Ascending aorta (tissue), 2 donors: ENCODE data around the gene PCYT1A. TPM values are rescaled to one million over a fixed set of nuclear protein-coding genes. Genes with fewer than 3 reads are reported as not detected.
A peak's percentile ranks its signal among the peaks of the same experiment; 100 is the strongest.

Experiments used
- DNase-seq, 2 donors: peaks; one replicate each; pipeline ENCODE4 v3.0.0-alpha.2; 2019; ENCODE audit warnings: low spot score in 2 of 2
- H3K27ac ChIP-seq, 2 donors: fragments of 200-600 bp; sonication (generic); one replicate each; pipeline ENCODE4 v1.5.1; 2016 to 2017; ENCODE audit warnings: mild to moderate bottlenecking in 1 of 2
- H3K27me3 ChIP-seq: fragments of 200-600 bp; sonication (generic); one replicate; pipeline ENCODE4 v1.5.1; 2017
- H3K36me3 ChIP-seq, 2 donors: fragments of 200-600 bp; sonication (generic); one replicate each; pipeline ENCODE4 v1.5.1; 2016
- H3K4me1 ChIP-seq, 2 donors: fragments of 200-600 bp; sonication (generic); one replicate each; pipeline ENCODE4 v1.5.1; 2016 to 2017; ENCODE audit warnings: mild to moderate bottlenecking in 1 of 2
- H3K4me3 ChIP-seq, 2 donors: fragments of 200-600 bp; sonication (generic); one replicate each; pipeline ENCODE4 v1.5.1; 2016 to 2017; ENCODE audit warnings: mild to moderate bottlenecking in 1 of 2
- H3K9me3 ChIP-seq, 2 donors: fragments of 200-600 bp; sonication (generic); one replicate each; pipeline ENCODE4 v1.5.1; 2016
- intact Hi-C: fragments of 100-400 bp; cut with DNase I; formaldehyde crosslinking; loops from one replicate; pipeline ENCODE4 v1.15.1; 2023
- total RNA-seq: library from RNA; depleted of rRNA; stranded (reverse); fragments of >200 nt; gene quantifications from one replicate; pipeline ENCODE4 v1.1.0, GENCODE V29; 2016
- TF ChIP-seq, protein P1 (sequence below), 3 experiments: fragments of 200-600 bp in 2 of 3; fragments of 450-650 bp in 1 of 3; sonication (generic) in 2 of 3; IDR thresholded peaks; one replicate each; pipeline ENCODE4 v1.5.1; 2016 to 2019; ENCODE audit warnings: antibody characterized with exemption in 3 of 3, mild to moderate bottlenecking in 1 of 3, moderate library complexity in 1 of 3

The PCYT1A gene
- total RNA-seq, 1 donor from 2014 or later, result 30.7 TPM

DNA sequence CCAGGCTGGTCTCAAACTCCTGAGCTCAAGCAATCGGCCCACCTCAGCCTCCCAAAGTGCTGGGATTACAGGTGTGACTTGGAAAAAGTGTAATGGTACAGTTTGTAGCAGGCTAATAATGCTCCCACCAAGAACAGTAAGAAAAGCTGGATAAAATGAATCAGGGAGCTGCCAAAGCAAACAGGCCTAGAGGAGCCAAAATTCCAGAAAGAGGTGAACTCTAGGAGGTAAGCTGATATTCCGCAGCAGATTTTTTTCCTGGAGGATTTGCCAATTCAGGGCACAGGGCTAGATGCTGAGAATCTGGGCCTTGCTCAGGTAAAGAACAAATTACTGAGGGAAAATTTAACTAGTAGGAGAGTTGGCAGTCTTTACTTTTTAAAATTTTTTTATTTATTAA lies 11.0 kb upstream of the PCYT1A start:
- intact Hi-C loops, result no loop called here
- Histone ChIP-seq H3K27me3 (no peaks in the 10 kb centered on the region), H3K27ac (no peak overlapping the region), H3K9me3 (no peaks in the 10 kb centered on the region), H3K36me3 (no peaks in the 10 kb centered on the region), H3K4me3 (no peak overlapping the region), H3K4me1 (no peaks in the 10 kb centered on the region)
- DNase-seq, result no peak
- TF ChIP-seq, protein P1, sequence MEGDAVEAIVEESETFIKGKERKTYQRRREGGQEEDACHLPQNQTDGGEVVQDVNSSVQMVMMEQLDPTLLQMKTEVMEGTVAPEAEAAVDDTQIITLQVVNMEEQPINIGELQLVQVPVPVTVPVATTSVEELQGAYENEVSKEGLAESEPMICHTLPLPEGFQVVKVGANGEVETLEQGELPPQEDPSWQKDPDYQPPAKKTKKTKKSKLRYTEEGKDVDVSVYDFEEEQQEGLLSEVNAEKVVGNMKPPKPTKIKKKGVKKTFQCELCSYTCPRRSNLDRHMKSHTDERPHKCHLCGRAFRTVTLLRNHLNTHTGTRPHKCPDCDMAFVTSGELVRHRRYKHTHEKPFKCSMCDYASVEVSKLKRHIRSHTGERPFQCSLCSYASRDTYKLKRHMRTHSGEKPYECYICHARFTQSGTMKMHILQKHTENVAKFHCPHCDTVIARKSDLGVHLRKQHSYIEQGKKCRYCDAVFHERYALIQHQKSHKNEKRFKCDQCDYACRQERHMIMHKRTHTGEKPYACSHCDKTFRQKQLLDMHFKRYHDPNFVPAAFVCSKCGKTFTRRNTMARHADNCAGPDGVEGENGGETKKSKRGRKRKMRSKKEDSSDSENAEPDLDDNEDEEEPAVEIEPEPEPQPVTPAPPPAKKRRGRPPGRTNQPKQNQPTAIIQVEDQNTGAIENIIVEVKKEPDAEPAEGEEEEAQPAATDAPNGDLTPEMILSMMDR (IDR thresholded peaks at IDR 0.05), result no peak

DNA sequence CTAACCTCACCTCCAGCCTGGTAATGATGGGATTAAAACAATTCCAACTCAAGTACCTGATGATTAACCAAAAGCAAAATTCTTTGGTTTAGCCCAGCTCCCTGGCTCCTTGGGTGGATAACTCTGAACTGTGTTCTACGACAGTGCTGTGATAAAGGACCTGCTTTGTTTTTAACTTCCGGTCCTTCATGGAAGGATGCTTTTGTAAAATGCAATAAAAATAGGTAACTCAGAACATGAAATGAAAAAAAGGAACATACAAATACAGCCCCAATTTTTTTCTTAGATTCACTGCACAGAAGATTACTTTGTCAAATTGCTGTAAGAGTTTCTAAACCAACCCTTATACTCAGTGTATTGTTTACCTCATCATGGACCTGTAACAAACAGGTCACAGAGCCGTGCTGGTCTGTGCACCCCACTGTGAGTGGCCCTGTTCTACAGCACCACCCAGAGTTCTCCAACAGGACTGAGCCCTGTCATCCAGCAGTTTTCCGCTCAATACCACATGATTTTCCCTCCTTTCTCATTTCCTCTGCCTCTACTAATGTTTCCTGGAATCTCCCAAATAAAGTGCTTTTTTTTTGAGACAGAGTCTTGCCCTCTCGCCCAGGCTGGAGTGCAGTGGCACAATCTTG lies 4.9 kb upstream of the PCYT1A start:
- H3K36me3 ChIP-seq, result no peaks in the 10 kb centered on the region
- no peaks in the 10 kb centered on the region for H3K9me3 ChIP-seq
- DNase-seq, result no peak
- H3K27me3 ChIP-seq, result no peaks in the 10 kb centered on the region
- H3K4me3 ChIP-seq, result no peak overlapping the region
- intact Hi-C loops, result no loop called here
- no peak overlapping the region for H3K27ac ChIP-seq
- H3K4me1 ChIP-seq, result peaks cover 0 to 3% of the 10 kb centered on the region in 2 donors
- TF ChIP-seq, protein P1 (IDR thresholded peaks at IDR 0.05), result no peak

DNA sequence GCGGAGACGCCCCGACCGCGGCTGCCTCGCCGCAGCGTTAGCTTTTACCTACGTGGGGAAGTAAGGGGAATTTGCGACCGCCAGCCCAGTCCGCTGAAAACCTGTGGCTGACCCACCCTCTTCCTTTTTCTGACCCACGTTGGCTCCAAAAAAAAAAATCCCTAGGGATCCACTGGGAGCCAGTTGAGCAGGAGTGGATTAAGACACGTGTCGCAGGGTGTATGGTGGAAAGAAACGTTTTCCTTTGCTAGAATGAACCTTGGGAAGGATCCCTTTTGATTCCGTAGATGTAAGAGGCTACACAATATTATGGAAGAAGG lies 575 bp upstream of the PCYT1A start:
- TF ChIP-seq, protein P1 (IDR thresholded peaks at IDR 0.05), result no peak
- Histone ChIP-seq H3K9me3 (no peaks in the 10 kb centered on the region), H3K36me3 (no peaks in the 10 kb centered on the region), H3K27me3 (no peaks in the 10 kb centered on the region), H3K27ac (peak overlapping the region; percentile 82 to 92), H3K4me1 (peaks cover 0 to 30% of the 10 kb centered on the region in 2 donors), H3K4me3 (peak overlapping the region; percentile 75 to 78)
- DNase-seq, result no peak
- intact Hi-C loops, result loop anchor here (2.0 kb wide), 1 partner anchor 215 kb away; the partner anchor contains the start of gene RNF168

DNA sequence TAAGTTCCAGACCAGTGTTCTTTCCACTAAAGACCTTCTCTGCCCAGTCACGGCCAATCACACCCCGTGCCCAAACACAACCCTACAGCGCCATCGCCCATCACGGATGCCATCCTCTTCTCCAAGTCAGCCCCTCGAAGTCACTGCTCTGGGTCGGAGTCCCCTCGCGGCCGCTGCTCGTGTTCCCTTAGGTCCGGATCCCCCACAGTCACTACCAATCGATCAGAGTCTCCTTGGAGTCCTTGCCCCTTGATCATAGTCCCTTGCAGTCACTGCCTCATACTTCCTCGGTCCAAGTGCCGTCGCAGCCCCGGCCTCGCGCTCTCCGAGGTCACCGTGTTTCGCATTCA lies 461 bp downstream of the PCYT1A start:
- intact Hi-C loops, result loop anchor here (1.0 kb wide), 3 partner anchors 31 to 281 kb away; partner anchors contain the start of genes DYNLT2B, FBXO45, UBXN7 and WDR53
- no peak for DNase-seq
- no peaks in the 10 kb centered on the region for H3K27me3 ChIP-seq
- H3K27ac ChIP-seq, result peak overlapping the region; percentile 82 to 92
- peak overlapping the region; percentile 75 to 78 for H3K4me3 ChIP-seq
- H3K36me3 ChIP-seq, result no peaks in the 10 kb centered on the region
- no peaks in the 10 kb centered on the region for H3K9me3 ChIP-seq
- TF ChIP-seq, protein P1 (IDR thresholded peaks at IDR 0.05), result no peak
- H3K4me1 ChIP-seq, result peaks cover 0 to 30% of the 10 kb centered on the region in 2 donors

DNA sequence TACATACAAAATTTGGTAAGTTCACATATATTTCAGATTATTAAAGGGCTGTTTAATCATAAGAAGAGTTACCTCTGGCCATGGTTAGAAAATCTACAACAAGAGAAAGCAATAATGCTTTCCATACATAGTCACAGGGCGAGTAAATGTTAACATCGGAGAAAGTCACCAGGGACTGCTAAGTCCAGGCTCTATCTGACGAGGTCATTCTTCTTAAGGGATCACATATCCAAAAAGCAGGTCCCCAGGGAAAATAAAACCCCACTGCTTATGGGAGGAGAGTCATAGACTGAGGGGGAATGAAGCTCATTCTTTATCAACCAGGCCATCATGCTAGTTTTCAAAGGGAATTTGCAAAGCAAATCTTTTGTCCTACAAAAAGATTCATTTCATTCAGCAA lies 3.1 kb downstream of the PCYT1A start:
- Histone ChIP-seq H3K4me3 (no peak overlapping the region), H3K27ac (no peak overlapping the region), H3K27me3 (no peaks in the 10 kb centered on the region), H3K9me3 (no peaks in the 10 kb centered on the region), H3K36me3 (no peaks in the 10 kb centered on the region), H3K4me1 (peaks cover 0 to 35% of the 10 kb centered on the region in 2 donors)
- no peak for DNase-seq
- intact Hi-C loops, result no loop called here
- TF ChIP-seq, protein P1 (IDR thresholded peaks at IDR 0.05), result no peak

DNA sequence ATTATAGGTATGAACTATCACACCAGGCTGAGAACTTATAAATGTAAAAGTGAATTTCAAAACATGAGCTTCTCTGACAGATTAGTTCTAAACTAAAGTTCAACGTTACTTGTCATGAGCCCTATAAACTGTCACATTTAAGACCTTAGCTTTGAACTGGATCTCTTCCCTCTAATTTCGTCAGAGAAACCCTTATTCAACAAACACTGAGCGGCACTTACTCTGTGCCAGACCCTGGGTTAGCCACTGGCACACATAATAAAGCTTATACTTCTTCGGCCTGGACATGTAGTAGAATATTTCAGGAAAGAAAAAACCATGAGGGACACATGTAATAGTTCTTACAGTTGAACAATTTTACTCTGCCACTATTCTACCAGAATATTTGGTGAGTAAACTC lies 5.6 kb downstream of the PCYT1A start:
- Histone ChIP-seq H3K4me1 (peaks cover 0 to 32% of the 10 kb centered on the region in 2 donors), H3K36me3 (no peaks in the 10 kb centered on the region), H3K9me3 (no peaks in the 10 kb centered on the region), H3K27ac (no peak overlapping the region), H3K4me3 (no peak overlapping the region), H3K27me3 (no peaks in the 10 kb centered on the region)
- intact Hi-C loops, result no loop called here
- TF ChIP-seq, protein P1 (IDR thresholded peaks at IDR 0.05), result no peak
- no peak for DNase-seq
